Measurements from ENCODE around the gene ZNF576. TPM values are rescaled to one million over a fixed set of nuclear protein-coding genes. Genes with fewer than 3 reads are reported as not detected.

ZNF576 gene
- total RNA-seq, 4 donors from 2014 or later: 4.8 to 16.8 (median 14.3) TPM

DNA sequence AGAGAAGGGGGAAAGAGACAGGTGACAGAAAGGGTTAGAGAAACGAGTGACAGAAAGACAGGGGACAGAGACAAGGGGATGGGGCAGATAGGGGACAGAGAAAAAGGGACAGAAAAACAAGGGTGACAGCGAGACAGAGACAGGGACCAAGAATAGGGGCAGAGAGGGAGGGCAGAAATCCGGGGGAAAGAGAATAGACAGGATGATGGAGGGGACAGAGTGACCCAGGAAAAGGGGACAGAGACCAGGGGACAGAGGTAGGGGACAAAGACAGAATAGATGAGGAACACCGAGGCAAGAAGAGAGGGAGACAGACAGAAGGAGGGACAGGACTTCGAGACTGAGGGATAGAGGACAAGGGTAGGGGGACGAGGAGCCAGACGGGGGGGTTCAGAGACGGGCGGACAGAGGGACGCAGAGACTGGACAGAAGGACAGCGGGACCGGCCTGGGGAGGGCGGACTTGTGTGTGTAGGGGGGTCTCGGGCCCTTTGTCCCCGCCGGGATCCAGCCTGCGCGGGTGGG, 42.7 kb downstream of the ZNF576 start:
- no peak for DNase-seq (ENCODE audit: low spot score in 2 of 2)
- TF ChIP-seq, protein P1, sequence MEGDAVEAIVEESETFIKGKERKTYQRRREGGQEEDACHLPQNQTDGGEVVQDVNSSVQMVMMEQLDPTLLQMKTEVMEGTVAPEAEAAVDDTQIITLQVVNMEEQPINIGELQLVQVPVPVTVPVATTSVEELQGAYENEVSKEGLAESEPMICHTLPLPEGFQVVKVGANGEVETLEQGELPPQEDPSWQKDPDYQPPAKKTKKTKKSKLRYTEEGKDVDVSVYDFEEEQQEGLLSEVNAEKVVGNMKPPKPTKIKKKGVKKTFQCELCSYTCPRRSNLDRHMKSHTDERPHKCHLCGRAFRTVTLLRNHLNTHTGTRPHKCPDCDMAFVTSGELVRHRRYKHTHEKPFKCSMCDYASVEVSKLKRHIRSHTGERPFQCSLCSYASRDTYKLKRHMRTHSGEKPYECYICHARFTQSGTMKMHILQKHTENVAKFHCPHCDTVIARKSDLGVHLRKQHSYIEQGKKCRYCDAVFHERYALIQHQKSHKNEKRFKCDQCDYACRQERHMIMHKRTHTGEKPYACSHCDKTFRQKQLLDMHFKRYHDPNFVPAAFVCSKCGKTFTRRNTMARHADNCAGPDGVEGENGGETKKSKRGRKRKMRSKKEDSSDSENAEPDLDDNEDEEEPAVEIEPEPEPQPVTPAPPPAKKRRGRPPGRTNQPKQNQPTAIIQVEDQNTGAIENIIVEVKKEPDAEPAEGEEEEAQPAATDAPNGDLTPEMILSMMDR (IDR thresholded peaks at IDR 0.05): no peak
- TF ChIP-seq POLR2A (IDR thresholded peaks at IDR 0.05): no peak
- intact Hi-C loops (cut with DNase I; ENCODE audit: low total_unique reads): no loop called here
- 11 to 14% methylated on average over 13 to 16 of the region's 18 CpGs for WGBS, 2 donors
- H3K4me3 ChIP-seq (ENCODE audit: low read depth, poor library complexity, severe bottlenecking): no peak overlapping the region

DNA sequence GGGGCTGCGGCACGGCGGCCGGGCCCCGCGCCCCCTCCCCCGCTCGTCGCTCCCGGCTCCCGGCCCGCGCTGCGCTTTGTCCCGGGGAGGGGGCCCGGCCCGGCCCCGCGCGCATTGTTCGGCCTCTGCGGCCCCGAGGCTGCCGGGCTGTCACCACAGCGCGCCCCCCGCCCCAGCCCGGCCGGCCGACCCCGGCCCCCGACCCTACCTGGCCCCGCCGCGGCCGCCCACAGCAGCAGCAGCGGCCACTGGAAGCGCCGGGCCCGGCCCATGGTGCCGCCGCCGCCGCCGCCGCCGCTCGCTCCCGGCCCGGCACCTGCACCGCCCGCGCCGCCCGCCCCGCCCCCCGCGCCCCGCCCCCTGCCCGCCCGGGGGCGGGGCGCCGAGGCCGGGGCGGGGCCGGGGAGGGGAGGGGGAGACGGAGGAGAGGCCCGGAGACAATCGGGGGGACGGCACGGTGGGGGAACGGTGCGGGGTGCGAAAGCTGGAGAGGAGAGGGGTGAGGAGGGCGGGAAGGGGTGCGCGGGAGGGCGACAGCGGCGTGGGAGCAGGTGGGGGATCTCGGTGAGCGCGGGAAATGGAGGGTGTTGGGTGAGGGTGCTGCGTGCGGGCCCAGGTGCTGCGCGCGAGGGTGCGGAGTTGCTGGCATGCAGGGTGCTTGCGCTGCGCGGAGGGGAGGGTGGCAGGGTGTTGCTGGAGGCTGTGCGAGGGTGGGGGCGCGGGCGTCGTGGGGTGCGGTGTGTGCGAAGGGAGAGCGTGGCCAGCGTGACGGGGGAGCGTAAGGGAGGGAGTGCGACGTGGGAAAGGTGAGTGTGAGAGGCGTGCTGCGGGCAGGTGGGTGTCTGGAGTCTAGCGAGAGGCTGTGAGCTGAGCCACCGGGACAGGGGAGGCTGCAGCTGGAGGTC, 43.4 kb downstream of the ZNF576 start, which contains the start of gene CADM4:
Gene CADM4, minus strand, starts transcription at position 332 of the 905 bp plus-strand sequence. Its CDS starts 60 bp downstream, at position 272.
- 1% methylated on average over 47 to 59 of the region's 110 CpGs for WGBS, 2 donors
- no peak for DNase-seq (ENCODE audit: low spot score in 2 of 2)
- TF ChIP-seq POLR2A (IDR thresholded peaks at IDR 0.05): no peak
- TF ChIP-seq, protein P1 (IDR thresholded peaks at IDR 0.05): no peak

DNA sequence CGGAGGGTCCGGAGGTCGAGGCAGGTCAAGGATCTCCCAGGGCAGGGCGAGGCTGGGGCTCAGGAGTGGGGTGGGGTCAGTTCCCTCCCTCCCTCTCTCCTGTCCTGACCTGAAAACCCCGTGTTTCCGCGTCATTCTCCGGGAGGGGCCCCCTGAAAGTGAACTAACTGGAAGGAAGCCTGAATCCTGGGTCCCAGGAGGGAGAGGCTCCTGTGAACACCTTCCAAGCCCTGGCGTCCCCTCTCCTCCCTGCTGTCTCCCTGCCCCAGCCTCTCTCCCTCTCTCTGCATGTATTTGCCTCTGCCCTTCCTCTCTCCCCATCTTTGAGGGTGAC, 44.0 kb downstream of the ZNF576 start:
- TF ChIP-seq, protein P1 (IDR thresholded peaks at IDR 0.05): no peak
- TF ChIP-seq POLR2A (IDR thresholded peaks at IDR 0.05): no peak
- no peak for DNase-seq (ENCODE audit: low spot score in 2 of 2)
- intact Hi-C loops (cut with DNase I; ENCODE audit: low total_unique reads): no loop called here
- WGBS, 2 donors: 5 to 8% methylated on average over 9 of the region's 9 CpGs
- no peak overlapping the region for H3K4me3 ChIP-seq (ENCODE audit: low read depth, poor library complexity, severe bottlenecking)

More for the DNA sequence above, 43.4 kb downstream of the ZNF576 start, which contains the start of gene CADM4:
- peak within 1 kb of the TSS; percentile 35 for H3K4me3 ChIP-seq (ENCODE audit: low read depth, poor library complexity, severe bottlenecking)
- intact Hi-C loops (cut with DNase I; ENCODE audit: low total_unique reads): no loop called here

DNA sequence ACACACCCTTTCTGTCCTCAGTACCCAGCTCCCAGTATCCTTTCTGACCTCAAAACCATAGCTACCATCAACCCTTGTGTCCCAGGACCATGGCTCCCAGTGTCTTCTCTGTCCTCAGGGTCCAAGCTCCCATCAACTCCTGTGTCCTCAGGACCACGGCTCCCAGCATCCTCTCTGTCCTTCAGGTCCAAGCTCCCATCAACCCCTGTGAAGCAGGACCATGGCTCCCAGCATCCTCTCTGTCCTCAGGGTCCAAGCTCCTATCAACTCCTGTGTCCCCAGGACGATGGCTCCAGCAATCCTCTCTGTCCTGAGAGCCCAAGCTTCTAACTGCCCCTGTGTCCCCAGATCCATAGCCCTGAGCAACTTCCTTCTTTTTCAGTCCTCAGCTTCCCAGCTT, 44.9 kb downstream of the ZNF576 start:
- no peak for DNase-seq (ENCODE audit: low spot score in 2 of 2)
- H3K4me3 ChIP-seq (ENCODE audit: low read depth, poor library complexity, severe bottlenecking): no peak overlapping the region
- WGBS, 2 donors: 89 to 93% methylated on average over 2 of the region's 2 CpGs
- intact Hi-C loops (cut with DNase I; ENCODE audit: low total_unique reads): no loop called here
- TF ChIP-seq, protein P1 (IDR thresholded peaks at IDR 0.05): no peak
- no peak for TF ChIP-seq POLR2A (IDR thresholded peaks at IDR 0.05)

DNA sequence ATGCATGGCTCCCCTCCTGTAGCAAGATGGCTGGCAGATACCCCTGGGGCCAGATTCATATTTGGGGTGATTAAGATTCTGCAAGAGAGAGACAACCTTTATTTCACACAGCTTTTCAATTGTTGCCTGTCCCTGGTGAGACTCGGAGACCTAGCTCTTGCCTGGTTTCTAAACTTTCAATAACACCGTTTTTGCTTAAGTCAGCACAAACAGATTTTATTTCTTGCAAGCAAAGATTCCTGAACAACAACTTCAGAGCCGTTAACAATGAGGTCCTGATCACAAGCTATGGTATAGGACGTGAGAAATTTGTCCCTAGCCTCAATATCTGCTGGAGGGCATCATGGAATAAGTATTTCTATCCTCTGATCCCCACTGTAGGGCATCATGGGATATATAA, 46.1 kb downstream of the ZNF576 start:
- WGBS, 2 donors: 82 to 86% methylated on average over 4 of the region's 4 CpGs
- TF ChIP-seq POLR2A (IDR thresholded peaks at IDR 0.05): no peak
- TF ChIP-seq, protein P1 (IDR thresholded peaks at IDR 0.05): no peak
- H3K4me3 ChIP-seq (ENCODE audit: low read depth, poor library complexity, severe bottlenecking): no peak overlapping the region
- no peak for DNase-seq (ENCODE audit: low spot score in 2 of 2)
- intact Hi-C loops (cut with DNase I; ENCODE audit: low total_unique reads): no loop called here

All from lower leg skin (tissue), 4 donors.